ENCODE measurements around the gene TTC34.

The TTC34 gene

DNA sequence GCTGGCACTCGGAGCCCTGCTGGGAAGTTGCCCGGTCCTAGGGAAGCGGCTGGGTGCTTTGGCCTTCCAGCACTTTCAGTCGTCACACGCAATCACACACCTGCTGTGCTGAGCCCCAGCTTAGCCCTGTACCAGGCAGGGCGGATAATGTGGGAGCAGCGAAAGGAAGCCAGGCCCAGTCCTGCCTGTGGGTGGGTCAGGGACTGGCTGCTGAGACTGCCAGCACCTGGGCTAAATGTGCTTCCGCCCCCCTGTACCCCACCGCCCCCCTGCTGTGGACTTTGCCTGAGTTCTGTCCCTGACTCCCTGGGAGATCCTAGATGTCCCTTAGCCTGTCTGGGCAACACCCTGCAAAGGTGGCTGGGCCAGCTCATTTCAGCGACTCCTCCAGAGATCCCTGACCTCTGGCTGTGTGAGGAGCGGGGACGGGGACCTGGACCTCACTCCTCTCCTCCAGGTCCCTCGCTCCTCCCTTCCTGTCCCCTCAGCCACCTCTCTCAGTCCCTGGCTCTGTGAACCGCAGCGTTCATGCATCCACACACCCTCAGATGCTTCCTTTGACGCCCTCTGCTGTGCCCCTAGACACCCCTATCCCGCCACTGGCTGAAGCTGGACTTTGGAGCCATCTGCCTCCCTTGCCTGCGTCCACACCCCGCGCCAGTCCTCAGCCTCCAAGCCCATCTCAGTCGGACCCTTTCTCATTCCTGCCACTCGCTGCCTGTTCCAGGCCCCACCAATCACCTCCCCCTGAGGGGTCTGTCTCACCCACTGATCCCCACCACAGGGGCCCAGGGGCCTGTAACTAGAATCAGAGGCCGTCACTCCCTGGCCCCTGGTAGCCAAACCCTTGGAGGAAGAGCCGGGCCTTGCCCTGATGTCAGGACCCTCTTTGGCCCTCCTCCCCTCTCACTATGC is 170.1 kb downstream of the TTC34 start:
- no peak for DNase-seq (ENCODE audit: extremely low read depth, low read depth)
- TF ChIP-seq CTCF (IDR thresholded peaks at IDR 0.05; ENCODE audit: low read depth, low read length, missing control alignments) = no peak
- no peak overlapping the region for H3K4me3 ChIP-seq (replicated peaks; ENCODE audit: low read depth, low read length)

GRCh38 chr1:2630498-2631135 is 170.9 kb downstream of the TTC34 start:
- no peak for DNase-seq (ENCODE audit: extremely low read depth, low read depth)
- H3K4me3 ChIP-seq (replicated peaks; ENCODE audit: low read depth, low read length) = no peak overlapping the region
- TF ChIP-seq CTCF (IDR thresholded peaks at IDR 0.05; ENCODE audit: low read depth, low read length, missing control alignments) = no peak

- no peak for DNase-seq (ENCODE audit: extremely low read depth, low read depth)
- no peak overlapping the region for H3K4me3 ChIP-seq (replicated peaks; ENCODE audit: low read depth, low read length)
- TF ChIP-seq CTCF (IDR thresholded peaks at IDR 0.05; ENCODE audit: low read depth, low read length, missing control alignments) = no peak
Measured at GRCh38 chr1:2629627-2630497, 171.6 kb downstream of the TTC34 start.

DNA sequence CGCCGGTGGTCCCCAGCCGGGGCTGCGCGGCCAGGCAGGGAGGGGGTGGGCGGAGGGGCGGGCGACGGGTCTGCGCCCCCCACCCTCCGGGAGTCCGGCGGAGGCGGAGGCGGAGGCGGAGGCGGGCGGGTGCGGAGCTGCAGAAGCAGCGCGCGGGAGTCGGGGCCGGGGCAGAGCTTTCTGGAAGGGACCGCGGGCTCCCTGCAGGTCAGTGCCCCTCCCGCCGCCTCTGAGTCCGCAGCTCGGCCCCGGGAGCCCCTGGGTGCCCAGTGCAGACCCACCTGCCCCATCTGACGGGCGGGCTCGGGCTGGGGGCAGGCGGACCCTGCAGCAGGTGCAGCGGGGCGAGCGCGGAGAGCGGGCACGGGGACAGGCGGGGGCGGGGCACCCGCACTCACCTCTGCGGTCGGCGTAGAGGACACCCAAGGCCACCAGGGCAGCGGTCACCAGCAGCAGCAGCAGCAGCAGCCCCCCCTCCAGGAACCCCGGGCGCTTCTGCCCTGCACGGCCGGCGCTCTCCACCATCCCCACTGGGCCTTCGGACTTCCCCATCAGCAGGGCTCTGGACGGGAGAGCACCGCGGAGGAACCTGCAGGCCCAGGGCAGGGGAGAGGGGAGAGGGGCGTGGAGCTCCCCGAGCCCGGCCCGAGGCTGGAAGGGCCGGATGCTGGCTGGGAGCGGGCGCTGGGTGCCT is 172.4 kb downstream of the TTC34 start:
- no peak for DNase-seq (ENCODE audit: extremely low read depth, low read depth)
- H3K4me3 ChIP-seq (replicated peaks; ENCODE audit: low read depth, low read length) = no peak overlapping the region
- no peak for TF ChIP-seq CTCF (IDR thresholded peaks at IDR 0.05; ENCODE audit: low read depth, low read length, missing control alignments)

DNA sequence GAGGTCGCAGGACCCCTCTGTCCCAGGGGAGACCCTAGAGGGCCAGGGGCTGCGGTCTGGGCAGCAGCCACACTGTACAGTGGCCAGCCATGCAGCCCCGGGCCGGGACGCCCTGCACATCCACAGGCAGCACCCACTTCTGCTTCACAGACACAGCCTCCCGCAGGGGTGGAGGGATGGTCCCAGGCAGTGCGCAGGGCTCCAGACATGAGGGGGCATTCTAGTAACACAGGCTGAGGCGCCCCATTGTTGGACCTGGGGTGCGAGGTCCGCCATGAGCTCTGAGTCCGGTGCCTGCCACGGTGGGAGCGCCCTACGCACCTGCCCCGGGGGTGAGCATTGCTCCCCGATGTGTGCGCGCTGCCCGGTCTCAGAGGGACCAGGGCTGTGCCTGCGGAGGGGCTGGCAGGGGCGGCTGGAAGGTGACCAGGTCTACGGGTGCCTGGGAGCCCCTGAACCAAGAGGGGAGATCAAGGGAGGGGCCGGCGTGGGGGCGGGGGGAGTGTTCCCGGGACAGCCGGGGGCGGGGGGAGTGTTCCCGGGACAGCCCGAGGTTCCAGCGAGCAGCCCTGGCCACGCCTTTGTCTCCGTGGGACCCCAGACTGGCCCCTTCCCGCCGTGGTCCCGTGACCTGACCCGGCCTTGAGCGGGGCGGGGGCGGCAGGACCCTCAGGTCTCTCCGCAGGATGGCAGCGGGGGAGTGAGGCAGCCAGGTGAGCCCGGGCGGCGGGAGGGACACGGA is 173.1 kb downstream of the TTC34 start:
- DNase-seq (ENCODE audit: extremely low read depth, low read depth) = no peak
- H3K4me3 ChIP-seq (replicated peaks; ENCODE audit: low read depth, low read length) = no peak overlapping the region
- TF ChIP-seq CTCF (IDR thresholded peaks at IDR 0.05; ENCODE audit: low read depth, low read length, missing control alignments) = no peak
